Measurements from ENCODE around the gene BTBD9.

BTBD9 gene

DNA sequence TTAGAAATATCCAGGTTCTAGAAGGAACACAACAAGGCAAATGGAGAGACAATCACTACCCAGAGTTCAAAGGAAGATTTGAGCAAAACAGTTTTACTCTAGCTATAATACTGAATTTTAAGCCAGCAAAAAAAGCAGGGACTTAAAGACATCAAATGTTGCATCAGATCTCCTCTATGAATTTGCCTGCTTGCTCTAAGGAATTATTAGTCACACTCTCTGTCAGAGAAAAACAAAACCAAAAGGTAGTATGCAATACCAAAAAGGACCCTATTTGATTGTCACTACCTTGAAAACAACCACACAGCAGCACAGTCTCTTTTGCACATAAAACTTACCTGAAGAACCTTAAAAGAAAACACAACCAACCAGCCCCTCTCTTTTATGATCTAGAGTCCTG lies 46.3 kb downstream of the BTBD9 start:
- DNase-seq = no peak

- no peak for DNase-seq
These were observed 48.3 kb downstream of the BTBD9 start for GRCh38 chr6:38591439-38591838.

DNA sequence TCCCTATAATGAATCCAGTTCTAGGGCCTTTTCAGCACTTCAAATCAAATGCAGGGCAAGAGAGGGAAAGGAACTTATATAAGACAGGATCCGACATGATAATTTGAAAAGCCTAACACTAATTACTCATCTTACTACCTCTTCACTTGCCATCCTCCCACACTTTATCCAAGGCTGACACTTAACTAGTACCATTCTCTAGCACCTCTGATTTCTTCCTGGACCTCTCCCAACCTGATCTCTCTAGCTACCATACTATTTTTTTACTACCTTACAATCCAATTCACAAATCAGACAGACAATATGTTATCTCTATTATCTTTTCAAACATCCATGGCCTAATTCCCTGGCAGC lies 50.4 kb downstream of the BTBD9 start:
- no peak for DNase-seq

DNA sequence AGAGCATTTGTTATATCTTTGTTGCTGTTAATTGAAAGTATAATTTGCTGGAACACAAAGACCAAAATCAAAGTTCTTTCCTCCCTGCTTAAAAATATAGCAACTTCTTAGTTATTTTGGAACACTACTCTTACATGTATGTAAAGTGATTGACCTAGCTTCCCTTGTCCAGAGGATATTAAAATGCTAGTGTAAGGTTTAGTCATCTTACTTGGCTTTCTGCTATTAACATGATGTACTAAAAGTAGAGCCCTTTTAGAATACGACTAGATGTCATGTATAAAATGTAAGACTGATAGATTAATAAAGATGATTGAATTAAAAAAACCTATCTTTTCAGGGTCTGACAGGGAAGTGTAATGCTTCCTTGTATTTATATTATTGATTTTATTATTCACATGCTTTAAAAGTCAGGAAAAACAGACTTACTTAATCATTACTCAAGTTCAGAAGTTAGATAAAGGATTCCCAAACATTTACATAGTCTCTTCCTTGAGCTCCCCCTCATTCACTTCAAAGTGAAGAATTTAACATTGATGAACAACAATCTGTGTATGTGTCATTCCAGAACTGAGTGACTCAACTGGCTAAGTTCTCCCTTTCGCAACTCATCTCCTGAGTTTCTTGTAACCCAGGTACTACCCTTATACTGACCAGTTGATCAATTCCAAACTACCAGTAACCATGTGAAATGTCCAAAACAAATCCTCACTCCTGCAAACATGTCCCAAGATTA lies 50.9 kb downstream of the BTBD9 start:
- DNase-seq = no peak

DNA sequence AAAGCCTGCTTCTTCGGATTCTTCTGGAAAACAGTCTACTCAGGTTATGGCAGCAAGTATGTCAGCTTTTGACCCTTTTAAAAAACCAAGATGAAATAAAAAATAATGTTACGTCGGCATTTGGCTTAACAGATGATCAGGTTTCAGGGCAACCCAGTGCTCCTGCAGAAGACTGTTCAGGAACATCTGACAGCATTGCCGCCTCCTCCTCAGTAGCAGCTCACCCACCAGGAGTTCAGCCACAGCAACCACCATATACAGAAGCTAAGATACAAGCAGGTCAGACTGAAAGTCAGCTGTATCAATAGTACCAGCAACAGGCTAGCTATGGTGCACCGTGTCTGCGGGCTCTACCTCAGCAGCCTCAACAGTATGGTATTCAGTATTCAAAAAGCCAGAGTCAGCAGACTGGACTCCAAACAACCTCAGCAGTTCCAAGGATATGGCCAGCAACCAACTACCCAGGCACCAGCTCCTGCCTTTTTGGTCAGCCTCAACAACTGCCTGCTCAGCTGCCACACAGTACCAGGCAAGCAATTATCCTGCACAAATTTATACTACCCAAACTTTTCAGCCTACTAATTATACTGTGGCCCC lies 51.9 kb downstream of the BTBD9 start:
- DNase-seq = no peak

- DNase-seq = no peak
These were observed 52.7 kb downstream of the BTBD9 start for GRCh38 chr6:38586992-38587391.

DNA sequence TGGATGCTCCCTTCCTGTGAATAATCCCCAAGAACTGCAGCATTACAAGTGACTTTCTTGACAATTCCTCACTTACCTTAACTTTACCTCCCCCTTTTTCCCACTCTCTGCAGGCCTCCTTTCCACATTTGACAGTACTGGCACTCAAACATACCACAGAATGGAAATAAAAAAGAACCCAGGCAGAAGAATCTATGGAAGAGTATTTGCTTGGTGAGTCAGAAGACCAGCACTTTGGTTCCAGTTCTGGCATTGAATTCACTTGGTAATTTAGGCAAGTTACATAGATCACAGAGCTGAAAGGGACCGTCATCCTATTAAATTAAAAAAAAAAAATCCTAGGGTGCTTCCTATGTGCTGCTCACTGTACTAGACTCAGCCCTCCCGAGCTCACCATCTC lies 55.0 kb downstream of the BTBD9 start:
- no peak for DNase-seq

DNA sequence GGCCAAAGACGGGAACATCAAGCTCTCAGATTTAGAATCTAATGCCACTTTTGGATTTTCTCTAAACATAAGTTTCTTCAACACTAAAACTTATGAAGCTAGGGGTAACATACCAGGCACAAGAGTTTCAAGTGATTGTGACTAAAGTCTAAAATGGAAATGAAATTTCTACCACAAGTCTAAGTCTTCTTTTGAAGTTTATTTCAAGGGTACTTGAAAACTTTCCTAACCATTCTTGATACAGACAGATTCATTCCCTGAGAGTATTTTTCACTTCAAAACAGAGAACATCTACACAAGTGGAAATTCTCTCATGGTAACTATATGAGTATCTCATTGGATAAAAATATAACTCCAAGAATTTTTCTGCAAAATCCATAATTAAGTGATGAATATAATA lies 56.2 kb downstream of the BTBD9 start:
- DNase-seq = no peak

DNA sequence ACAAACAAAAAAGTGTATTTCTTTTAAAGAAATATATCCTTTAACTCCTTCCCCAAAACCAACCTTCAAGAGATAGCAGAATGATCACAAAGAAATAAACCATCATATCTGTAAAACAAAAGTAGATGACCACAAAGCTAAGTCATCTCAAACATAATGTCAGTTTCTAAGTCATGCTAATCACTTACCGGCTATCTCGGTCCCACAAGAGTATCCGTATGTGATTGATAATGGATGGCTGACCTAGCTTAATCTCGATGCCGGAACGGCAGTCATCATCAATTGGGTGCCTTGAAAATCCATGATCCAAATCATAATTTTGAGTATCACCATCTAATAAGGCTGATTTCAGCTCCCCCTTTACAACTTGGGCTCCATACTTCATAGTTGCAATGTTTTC lies 59.7 kb downstream of the BTBD9 start:
- DNase-seq = no peak

DNA sequence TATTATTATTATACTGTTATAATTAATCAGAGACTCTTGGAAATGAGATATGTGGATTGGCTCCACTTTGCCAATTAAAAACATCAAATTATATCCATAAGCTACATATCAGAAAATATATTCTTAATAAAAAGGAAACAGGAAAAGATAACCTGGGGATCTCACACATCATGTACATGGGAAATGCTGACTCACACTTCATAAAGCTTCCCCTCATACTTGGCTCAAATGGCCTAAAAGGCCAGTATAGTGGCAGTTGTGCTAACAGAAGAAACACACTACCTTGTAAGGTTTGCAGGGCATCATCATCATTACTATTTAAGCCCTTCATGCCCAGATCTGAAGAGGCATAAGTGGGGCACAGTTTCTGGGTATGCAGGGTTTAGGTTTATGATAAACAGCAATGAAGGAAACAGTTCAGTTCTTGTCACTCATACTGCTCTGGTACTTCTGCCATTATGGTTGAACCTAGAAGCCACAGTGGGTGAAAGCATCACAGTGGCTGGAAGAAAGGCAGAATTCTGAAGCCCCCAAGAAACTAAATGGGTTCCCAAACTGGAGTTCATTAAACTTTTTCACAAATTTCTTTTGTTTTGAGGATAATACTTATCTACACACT lies 60.6 kb downstream of the BTBD9 start:
- DNase-seq = no peak

DNA sequence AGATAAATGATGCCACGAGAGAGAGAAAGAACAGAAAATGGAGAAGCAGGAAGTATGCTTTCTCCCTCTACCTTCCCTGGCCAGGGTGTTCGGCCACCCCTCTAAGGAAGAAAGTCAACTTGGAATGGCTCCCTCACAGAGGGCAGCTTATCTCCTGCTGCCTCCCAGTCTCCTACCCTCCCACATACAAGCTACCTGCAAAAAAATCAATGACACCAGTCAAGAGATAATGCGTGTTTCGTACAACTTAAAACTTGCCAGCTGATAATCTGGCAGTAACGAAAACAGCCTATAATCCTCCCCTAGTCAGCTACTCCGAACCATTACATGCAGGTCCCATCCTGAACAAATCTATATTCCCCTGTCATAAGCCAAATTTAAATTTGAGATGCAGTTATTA lies 61.7 kb downstream of the BTBD9 start:
- DNase-seq = no peak

- no peak for DNase-seq
These were observed 62.2 kb downstream of the BTBD9 start for GRCh38 chr6:38577492-38577891.

DNA sequence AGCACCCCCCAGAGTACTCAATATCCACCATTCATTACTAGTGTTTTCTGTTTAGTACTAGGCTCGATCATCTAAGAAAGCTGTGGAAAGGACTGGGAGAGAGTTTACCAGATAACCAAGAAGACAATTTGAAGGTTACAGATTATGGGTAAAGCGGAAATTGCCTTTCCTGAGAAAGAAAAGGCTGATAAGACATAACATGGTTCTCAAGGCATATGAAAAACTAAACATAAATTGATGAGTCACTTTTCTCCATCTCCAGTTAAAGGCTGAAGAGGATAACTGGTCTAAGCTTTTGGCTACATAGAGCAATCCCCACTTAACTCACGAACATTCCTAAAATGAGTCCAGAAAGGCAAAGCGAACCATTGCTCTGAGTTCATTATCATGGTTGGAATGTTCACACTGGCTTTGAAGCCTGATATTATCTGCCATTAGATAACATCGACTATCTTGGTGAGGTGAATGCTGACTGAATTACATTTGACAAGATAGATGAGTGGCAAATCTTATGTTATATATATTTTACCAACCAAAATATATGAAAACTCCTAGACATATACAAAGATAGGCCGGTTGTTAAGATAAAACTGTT lies 65.8 kb downstream of the BTBD9 start:
- DNase-seq = no peak

GRCh38 chr6:38572186-38572813 lies 67.4 kb downstream of the BTBD9 start:
- no peak for DNase-seq

- no peak for DNase-seq
These were observed 68.0 kb downstream of the BTBD9 start for GRCh38 chr6:38571721-38572120.

GRCh38 chr6:38570750-38571149 lies 69.0 kb downstream of the BTBD9 start:
- no peak for DNase-seq

- DNase-seq = no peak
These were observed 72.3 kb downstream of the BTBD9 start for GRCh38 chr6:38567436-38567835.

- no peak for DNase-seq
These were observed 73.3 kb downstream of the BTBD9 start for GRCh38 chr6:38566295-38567030.

- DNase-seq = no peak
These were observed 75.4 kb downstream of the BTBD9 start for GRCh38 chr6:38564301-38564700.

DNA sequence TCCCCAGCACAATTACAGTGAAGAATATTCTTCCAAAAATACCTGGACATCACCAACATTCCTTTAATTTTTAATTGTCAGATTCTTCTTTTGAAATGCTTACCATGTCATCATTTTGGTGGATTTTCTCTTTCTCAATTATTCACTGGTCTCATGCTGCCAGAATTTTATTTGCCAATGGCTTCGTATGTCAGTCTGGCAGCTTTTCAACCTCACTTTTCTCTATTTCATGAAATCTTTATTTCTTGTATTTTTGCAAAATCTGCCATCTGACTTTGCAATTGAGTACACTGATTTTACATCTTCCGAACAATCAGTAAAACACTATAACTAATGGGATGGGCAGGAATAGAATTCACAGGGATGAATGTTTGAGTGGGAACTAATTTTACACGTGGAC lies 84.1 kb downstream of the BTBD9 start:
- no peak for DNase-seq

GRCh38 chr6:38554700-38555413 lies 84.9 kb downstream of the BTBD9 start:
- DNase-seq = no peak

DNA sequence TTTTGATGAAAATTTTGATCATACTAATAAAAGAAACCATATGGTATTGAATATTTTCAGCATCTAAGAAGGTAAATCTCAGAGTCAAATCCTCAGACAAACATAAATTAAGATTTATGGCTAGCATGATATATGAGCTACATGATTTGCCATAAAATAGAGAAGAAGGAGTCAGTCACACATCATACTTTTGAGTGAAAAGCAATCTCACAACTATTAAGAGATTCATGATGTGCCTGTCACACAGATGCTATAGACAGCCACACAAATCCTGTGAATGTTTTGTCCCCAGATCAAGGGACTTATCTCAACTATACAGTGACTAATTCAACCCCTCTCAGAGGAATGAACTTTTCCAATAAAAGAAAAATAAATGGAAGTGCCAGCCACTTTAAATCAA lies 85.7 kb downstream of the BTBD9 start:
- no peak for DNase-seq

Measured in NCI-H774 (cell line).